GM21619 (cell line): ENCODE measurements around the gene TBC1D13.
"Not testable (repeated sequence)": the region's sequence is repeated elsewhere in the genome, so short reads cannot be mapped to it uniquely, and the experiment has no call there.

Source experiments
- ATAC-seq: cut with Tn5 transposase; IDR thresholded peaks from one replicate; pipeline ENCODE4 v1.9.1; 2021; ENCODE audit not compliant: unreplicated experiment

TBC1D13 gene

GRCh38 chr9:128782669-128783068, 4.4 kb upstream of the TBC1D13 start:
- ATAC-seq = no peak

- ATAC-seq = no peak
Observed at GRCh38 chr9:128785427-128785826, 1.6 kb upstream of the TBC1D13 start.

GRCh38 chr9:128787659-128788058, 606 bp downstream of the TBC1D13 start:
- ATAC-seq = no peak

GRCh38 chr9:128788445-128788844, 1.4 kb downstream of the TBC1D13 start:
- ATAC-seq = no peak

GRCh38 chr9:128790536-128790935, 3.5 kb downstream of the TBC1D13 start:
- ATAC-seq = no peak

- ATAC-seq = no peak
Observed at GRCh38 chr9:128792134-128792533, 5.1 kb downstream of the TBC1D13 start.

- no peak for ATAC-seq
Observed at GRCh38 chr9:128792978-128793686, 6.1 kb downstream of the TBC1D13 start.

- ATAC-seq = not testable (repeated sequence)
Observed at GRCh38 chr9:128794961-128795360, 7.9 kb downstream of the TBC1D13 start.

- ATAC-seq = no peak
Observed at GRCh38 chr9:128798896-128799295, 11.8 kb downstream of the TBC1D13 start.

GRCh38 chr9:128800061-128800460, 13.0 kb downstream of the TBC1D13 start:
- no peak for ATAC-seq

- no peak for ATAC-seq
Observed at GRCh38 chr9:128802482-128802881, 15.4 kb downstream of the TBC1D13 start.

GRCh38 chr9:128805661-128806060, 18.6 kb downstream of the TBC1D13 start:
- no peak for ATAC-seq

GRCh38 chr9:128807827-128808226, 20.8 kb downstream of the TBC1D13 start:
- ATAC-seq = no peak

- no peak for ATAC-seq
Observed at GRCh38 chr9:128808543-128808942, 21.5 kb downstream of the TBC1D13 start.

- ATAC-seq = no peak
Observed at GRCh38 chr9:128809036-128809599, 22.1 kb downstream of the TBC1D13 start.

GRCh38 chr9:128809831-128810230, 22.8 kb downstream of the TBC1D13 start:
- no peak for ATAC-seq

GRCh38 chr9:128810873-128811272, 23.8 kb downstream of the TBC1D13 start:
- no peak for ATAC-seq

GRCh38 chr9:128818099-128818838, 31.2 kb downstream of the TBC1D13 start, which contains the start of gene ENDOG:
TSS of gene ENDOG (plus strand) at chr9:128818500. CDS start at chr9:128818685, 185 bp downstream.
- ATAC-seq = peak; percentile 86

GRCh38 chr9:128818839-128819715, 32.0 kb downstream of the TBC1D13 start:
- ATAC-seq = peak; percentile 28

- no peak for ATAC-seq
Observed at GRCh38 chr9:128819716-128820664, 32.9 kb downstream of the TBC1D13 start.
